Activated T-cell treated with anti-CD3 and anti-CD28 coated beads for 4 hours (primary cell): ENCODE data around the gene BCR.

Source experiments
- DNase-seq: peaks from one replicate; pipeline ENCODE4 v3.0.0-alpha.2; 2020

The BCR gene

GRCh38 chr22:23250056-23250784, 69.9 kb downstream of the BCR start:
- DNase-seq, result no peak

- DNase-seq, result no peak
Measured at GRCh38 chr22:23250785-23251363, 70.6 kb downstream of the BCR start.

GRCh38 chr22:23251445-23252093, 71.3 kb downstream of the BCR start:
- no peak for DNase-seq

GRCh38 chr22:23253475-23254055, 73.3 kb downstream of the BCR start:
- no peak for DNase-seq

GRCh38 chr22:23255506-23256170, 75.3 kb downstream of the BCR start:
- DNase-seq, result no peak

GRCh38 chr22:23256171-23256932, 76.0 kb downstream of the BCR start:
- DNase-seq, result no peak

- DNase-seq, result no peak
Measured at GRCh38 chr22:23256986-23257888, 76.9 kb downstream of the BCR start.

GRCh38 chr22:23257889-23258825, 77.8 kb downstream of the BCR start:
- DNase-seq, result no peak

- no peak for DNase-seq
Measured at GRCh38 chr22:23258826-23259170, 78.5 kb downstream of the BCR start.

- no peak for DNase-seq
Measured at GRCh38 chr22:23259916-23260644, 79.8 kb downstream of the BCR start.

GRCh38 chr22:23260645-23261581, 80.6 kb downstream of the BCR start:
- no peak for DNase-seq

- DNase-seq, result no peak
Measured at GRCh38 chr22:23261900-23262450, 81.7 kb downstream of the BCR start.

- DNase-seq, result no peak
Measured at GRCh38 chr22:23262518-23263332, 82.4 kb downstream of the BCR start.

- DNase-seq, result peak; percentile 21
Measured at GRCh38 chr22:23263651-23264555, 83.6 kb downstream of the BCR start.

GRCh38 chr22:23264610-23265367, 84.5 kb downstream of the BCR start:
- DNase-seq, result no peak

GRCh38 chr22:23265368-23265700, 85.0 kb downstream of the BCR start:
- DNase-seq, result no peak
